GM23338 (cell line): ENCODE results near the gene ESYT2. TPM values are rescaled to one million over a fixed set of nuclear protein-coding genes. Genes with fewer than 3 reads are reported as not detected.
A peak's percentile ranks its signal among the peaks of the same experiment; 100 is the strongest.

Experiments
- ATAC-seq: fragments of 200-7000 bp; cut with Tn5 transposase; 3 replicates; pipeline ENCODE4 v1.9.1; 2020
- DNase-seq: peaks from one replicate; pipeline ENCODE4 v3.0.0-alpha.2; 2015; ENCODE audit warnings: low spot score
- H2AFZ ChIP-seq: fragments of 200-600 bp; sonication (generic); 2 replicates; pipeline ENCODE4 v1.8.0; 2016; ENCODE audit warnings: antibody characterized with exemption, mild to moderate bottlenecking, moderate library complexity
- H3F3A ChIP-seq: fragments of 200-600 bp; sonication (generic); replicated peaks from 2 replicates; pipeline ENCODE4 v1.8.0; 2017; ENCODE audit warnings: antibody characterized with exemption, mixed run types, low read depth
- H3K27ac ChIP-seq: fragments of 200-600 bp; sonication (generic); 2 replicates; pipeline ENCODE4 v1.6.1; 2016; ENCODE audit warnings: low read depth
- H3K27me3 ChIP-seq: fragments of 200-600 bp; sonication (generic); 2 replicates; pipeline ENCODE4 v1.8.0; 2016; ENCODE audit warnings: mild to moderate bottlenecking, mixed run types, moderate library complexity; ENCODE audit not compliant: insufficient read depth
- H3K36me3 ChIP-seq: fragments of 200-600 bp; sonication (generic); 2 replicates; pipeline ENCODE4 v1.8.0; 2016; ENCODE audit warnings: mild to moderate bottlenecking; ENCODE audit not compliant: insufficient read depth
- H3K4me1 ChIP-seq: fragments of 200-600 bp; sonication (generic); 2 replicates; pipeline ENCODE4 v1.8.0; 2016; ENCODE audit warnings: mild to moderate bottlenecking, moderate library complexity; ENCODE audit not compliant: insufficient read depth
- H3K4me2 ChIP-seq: fragments of 200-600 bp; sonication (generic); 2 replicates; pipeline ENCODE4 v1.7.1; 2017; ENCODE audit warnings: mixed run types
- H3K4me3 ChIP-seq: fragments of 200-600 bp; sonication (generic); 2 replicates; pipeline ENCODE4 v1.6.1; 2016; ENCODE audit warnings: mixed run types
- H3K79me2 ChIP-seq: fragments of 200-600 bp; sonication (generic); replicated peaks from 2 replicates; pipeline ENCODE4 v1.8.0; 2017; ENCODE audit warnings: mild to moderate bottlenecking; ENCODE audit not compliant: insufficient read depth
- H3K9me2 ChIP-seq: fragments of 200-600 bp; sonication (generic); 2 replicates; pipeline ENCODE4 v1.8.0; 2017; ENCODE audit not compliant: insufficient read depth
- H4K20me1 ChIP-seq: fragments of 200-600 bp; sonication (generic); replicated peaks from 2 replicates; pipeline ENCODE4 v1.8.0; 2017; ENCODE audit warnings: mild to moderate bottlenecking; ENCODE audit not compliant: insufficient read depth
- H3K27ac Mint-ChIP-seq: 2 replicates; pipeline ENCODE4 v1.8.0; 2020; ENCODE audit warnings: inconsistent platforms, mild to moderate bottlenecking, moderate library complexity, mixed read lengths
- H3K27me3 Mint-ChIP-seq: 3 replicates; pipeline ENCODE4 v1.8.0; 2022; ENCODE audit warnings: low read depth, mild to moderate bottlenecking, moderate library complexity, mixed read lengths, inconsistent platforms; ENCODE audit not compliant: insufficient read depth, poor library complexity
- H3K36me3 Mint-ChIP-seq: 3 replicates; pipeline ENCODE4 v1.8.0; 2021; ENCODE audit warnings: low read depth, mild to moderate bottlenecking, inconsistent platforms, moderate library complexity, mixed read lengths
- H3K4me1 Mint-ChIP-seq: 3 replicates; pipeline ENCODE4 v1.8.0; 2020; ENCODE audit warnings: mild to moderate bottlenecking, inconsistent platforms, mixed read lengths
- H3K4me3 Mint-ChIP-seq: 3 replicates; pipeline ENCODE4 v1.8.0; 2021; ENCODE audit warnings: moderate library complexity, mild to moderate bottlenecking, inconsistent platforms, mixed read lengths
- H3K9me3 Mint-ChIP-seq: 3 replicates; pipeline ENCODE4 v1.8.0; 2020; ENCODE audit warnings: moderate library complexity, mild to moderate bottlenecking, inconsistent platforms, mixed read lengths
- CREB1 ChIP-seq: fragments of 250-450 bp; sonication (Bioruptor Pico); IDR thresholded peaks from 2 replicates; pipeline ENCODE4 v1.5.0; 2020; ENCODE audit warnings: low read depth, mild to moderate bottlenecking, moderate library complexity
- CTCF ChIP-seq, 2 experiments: fragments of 200-600 bp in 1 of 2; sonication (generic) in 1 of 2; conservative IDR thresholded peaks; 2 replicates each; pipeline versions ENCODE4 v1.5.1 to v1.6.1; 2016 to 2017; ENCODE audit warnings: antibody characterized with exemption in 2 of 2, low read depth in 2 of 2, mild to moderate bottlenecking in 2 of 2, moderate library complexity in 1 of 2
- ETS1 ChIP-seq: IDR thresholded peaks from 2 replicates; pipeline ENCODE4 v1.6.1; 2016; ENCODE audit warnings: antibody characterized with exemption
- EZH2 ChIP-seq: fragments of 200-600 bp; sonication (generic); IDR thresholded peaks from one replicate; pipeline ENCODE4 v1.8.0; 2017; ENCODE audit warnings: antibody characterized with exemption, mild to moderate bottlenecking, low read depth; ENCODE audit not compliant: unreplicated experiment
- EZH2phosphoT487 ChIP-seq: fragments of 200-600 bp; sonication (generic); IDR thresholded peaks from one replicate; pipeline ENCODE4 v1.8.1; 2018; ENCODE audit warnings: antibody characterized with exemption; ENCODE audit not compliant: unreplicated experiment
- JUNB ChIP-seq: IDR thresholded peaks from one replicate; pipeline ENCODE4 v1.6.1; 2016; ENCODE audit warnings: antibody characterized with exemption; ENCODE audit not compliant: unreplicated experiment
- NANOG ChIP-seq: IDR thresholded peaks from 2 replicates; pipeline ENCODE4 v1.6.1; 2016; ENCODE audit warnings: antibody characterized with exemption, borderline replicate concordance
- REST ChIP-seq: IDR thresholded peaks from one replicate; pipeline ENCODE4 v1.6.1; 2018; ENCODE audit warnings: antibody characterized with exemption; ENCODE audit not compliant: unreplicated experiment
- ZNF114 ChIP-seq: fragments of 250-450 bp; sonication (Bioruptor Pico); IDR thresholded peaks from 2 replicates; pipeline ENCODE4 v1.5.0; 2020; ENCODE audit warnings: mild to moderate bottlenecking, moderate library complexity
- ZNF331 ChIP-seq: fragments of 250-450 bp; sonication (Bioruptor Pico); IDR thresholded peaks from 2 replicates; pipeline ENCODE4 v1.5.0; 2020; ENCODE audit warnings: low read depth, mild to moderate bottlenecking, moderate library complexity
- ZNF462 ChIP-seq: fragments of 250-450 bp; sonication (Bioruptor Pico); IDR thresholded peaks from 2 replicates; pipeline ENCODE4 v1.5.0; 2020; ENCODE audit warnings: mild to moderate bottlenecking, moderate library complexity
- polyA plus RNA-seq: library from polyadenylated mRNA; unstranded; fragments of >200 nt; fragmentation: Nextera tagmentation; extraction: Ambion mirVana; gene quantifications from 2 replicates; pipeline ENCODE4 v1.2.1, GENCODE V29; 2016
- total RNA-seq: library from RNA; depleted of rRNA; stranded (reverse); fragments of >200 nt; shearing (Covaris generic); gene quantifications from 2 replicates; pipeline ENCODE4 v1.2.3, GENCODE V29; 2014

ESYT2 gene
- total and polyA plus RNA-seq, 2 experiments from 2014 or later = 9.6 to 52.7 TPM

- TF ChIP-seq REST (no peak), EZH2 (no peak), NANOG (no peak), ZNF462 (CRISPR knock-in tag) (no peak), ZNF114 (CRISPR knock-in tag) (no peak), CTCF (conservative IDR thresholded peaks at IDR 0.05; ENCODE audit: low read depth in 2 of 2) (no peak), JUNB (no peak), ETS1 (no peak), CREB1 (CRISPR knock-in tag) (no peak), ZNF331 (CRISPR knock-in tag) (no peak), EZH2phosphoT487 (no peak)
- H3K4me3 Mint-ChIP-seq = no peak overlapping the region
- no peaks in the 10 kb centered on the region for H3K27me3 ChIP-seq
- DNase-seq (no peak), ATAC-seq (no peak)
- no peaks in the 10 kb centered on the region for H3K79me2 ChIP-seq
- peaks cover 8% of the 10 kb centered on the region for H3K4me1 Mint-ChIP-seq
- H3K27me3 Mint-ChIP-seq = peaks cover 2% of the 10 kb centered on the region
- H3F3A ChIP-seq = no peaks in the 10 kb centered on the region
- peak overlapping the region; percentile 59 for H3K27ac Mint-ChIP-seq
- H3K4me2 ChIP-seq = no peak overlapping the region
- H3K4me3 ChIP-seq = no peak overlapping the region
- H3K36me3 ChIP-seq = peaks cover 3% of the 10 kb centered on the region; the same call in 1 of the 2 replicates
- no peak overlapping the region for H3K27ac ChIP-seq
- peaks cover 42% of the 10 kb centered on the region for H3K36me3 Mint-ChIP-seq
- H3K9me3 Mint-ChIP-seq = no peaks in the 10 kb centered on the region; the same call in 2 of the 3 replicates
- H2AFZ ChIP-seq = no peak overlapping the region
- H3K9me2 ChIP-seq = no peaks in the 10 kb centered on the region
- H3K4me1 ChIP-seq = peaks cover 9% of the 10 kb centered on the region
- H4K20me1 ChIP-seq = no peaks in the 10 kb centered on the region
Measured at GRCh38 chr7:158737064-158737695, 92.1 kb downstream of the ESYT2 start.
